Erythroblast (primary cell): ENCODE measurements around the gene TBC1D10B.

Experiments
- GATA1 ChIP-seq: IDR thresholded peaks from 2 replicates; pipeline ENCODE4 v1.6.1; 2011; ENCODE audit warnings: low read depth, mild to moderate bottlenecking, control low read depth, low read length, moderate library complexity
- POLR2A ChIP-seq: IDR thresholded peaks from 2 replicates; pipeline ENCODE4 v1.6.1; 2011; ENCODE audit warnings: mild to moderate bottlenecking, low read length

- TF ChIP-seq POLR2A: no peak
- no peak for TF ChIP-seq GATA1
Measured at GRCh38 chr16:30376461-30376902, 6.2 kb upstream of the TBC1D10B start.
